GM12891 (cell line): ENCODE results near the gene GEMIN8.

ENCODE experiments used
- DNase-seq: peaks from one replicate; pipeline ENCODE4 v3.0.0; 2011; ENCODE audit warnings: low spot score; ENCODE audit not compliant: insufficient read length
- FAIRE-seq: peaks from 2 replicates; lab custom pipeline; 2011; peaks lifted over from hg19 to GRCh38; lab: Jason Lieb, UNC
- PAX5 ChIP-seq: IDR thresholded peaks from 2 replicates; pipeline ENCODE4 v1.6.1; 2011; ENCODE audit warnings: low read length, moderate library complexity, mild to moderate bottlenecking; ENCODE audit not compliant: insufficient read depth, severe bottlenecking
- POLR2A ChIP-seq: IDR thresholded peaks from 2 replicates; pipeline ENCODE4 v1.6.1; 2011; ENCODE audit warnings: low read depth, low read length, control low read depth
- POLR2AphosphoS5 ChIP-seq: IDR thresholded peaks from 2 replicates; pipeline ENCODE4 v1.6.1; 2011; ENCODE audit warnings: low read depth, low read length, control low read depth
- POU2F2 ChIP-seq: IDR thresholded peaks from 2 replicates; pipeline ENCODE4 v1.6.1; 2011; ENCODE audit warnings: low read depth, mild to moderate bottlenecking, control low read depth, low read length, moderate library complexity
- SPI1 ChIP-seq: IDR thresholded peaks from 2 replicates; pipeline ENCODE4 v1.6.1; 2011; ENCODE audit warnings: low read depth, low read length, control low read depth
- TAF1 ChIP-seq: IDR thresholded peaks from 2 replicates; pipeline ENCODE4 v1.6.1; 2011; ENCODE audit warnings: low read depth, low read length, control low read depth

Gene GEMIN8

GRCh38 chrX:14043209-14043608, 13.5 kb upstream of the GEMIN8 start:
- TF ChIP-seq POU2F2: no peak
- TF ChIP-seq POLR2A: no peak
- no peak for TF ChIP-seq PAX5
- TF ChIP-seq TAF1: no peak
- TF ChIP-seq POLR2AphosphoS5: no peak
- FAIRE-seq: no peak
- DNase-seq: no peak

- no peak for DNase-seq
- FAIRE-seq: peak; percentile 91
- TF ChIP-seq POU2F2 (no peak), PAX5 (no peak), TAF1 (no peak), SPI1 (peak; percentile 42), POLR2AphosphoS5 (no peak), POLR2A (no peak)
These were observed 9.7 kb upstream of the GEMIN8 start for GRCh38 chrX:14039344-14039743.

GRCh38 chrX:14038375-14039085, 8.8 kb upstream of the GEMIN8 start:
- DNase-seq (no peak), FAIRE-seq (peak; percentile 55)
- TF ChIP-seq SPI1 (no peak), TAF1 (no peak), PAX5 (no peak), POU2F2 (no peak), POLR2AphosphoS5 (no peak), POLR2A (no peak)

DNA sequence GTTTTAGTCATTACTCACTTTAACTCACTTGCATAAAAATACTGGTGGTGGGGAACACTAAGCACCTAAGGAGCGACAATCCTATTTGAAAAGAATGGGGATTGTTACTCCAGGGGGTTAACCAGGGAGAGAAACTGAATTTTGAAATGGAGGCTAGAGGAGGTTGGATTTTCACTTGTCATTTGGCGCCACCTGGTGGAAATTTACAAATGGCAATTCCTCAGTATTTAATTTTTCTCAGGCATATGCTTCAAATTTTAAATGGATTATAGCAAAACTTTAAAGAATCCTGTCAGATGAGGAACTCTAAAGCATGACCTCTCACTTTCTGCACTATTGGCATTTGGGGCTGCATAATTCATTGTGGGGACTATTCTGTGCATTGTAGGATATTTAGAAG, 2.7 kb upstream of the GEMIN8 start:
- no peak for TF ChIP-seq POU2F2
- TF ChIP-seq PAX5: no peak
- TF ChIP-seq TAF1: no peak
- no peak for TF ChIP-seq SPI1
- no peak for TF ChIP-seq POLR2A
- TF ChIP-seq POLR2AphosphoS5: no peak
- DNase-seq (no peak), FAIRE-seq (peak; percentile 70)

- no peak for TF ChIP-seq TAF1
- TF ChIP-seq PAX5: no peak
- TF ChIP-seq POLR2A: no peak
- no peak for TF ChIP-seq POLR2AphosphoS5
- DNase-seq (no peak), FAIRE-seq (no peak)
These were observed 460 bp upstream of the GEMIN8 start for GRCh38 chrX:14030174-14030530.

- FAIRE-seq: no peak
- no peak for DNase-seq
These were observed 660 bp downstream of the GEMIN8 start for GRCh38 chrX:14029039-14029424.

GRCh38 chrX:14028473-14028872, 1.2 kb downstream of the GEMIN8 start:
- peak; percentile 16 for FAIRE-seq
- TF ChIP-seq PAX5 (no peak), POLR2A (no peak), POU2F2 (no peak), TAF1 (no peak), POLR2AphosphoS5 (no peak), SPI1 (no peak)
- DNase-seq: no peak

More at GRCh38 chrX:14029039-14029424, 660 bp downstream of the GEMIN8 start:
- no peak for TF ChIP-seq POU2F2
- no peak; the same call in 1 of the 2 replicates for TF ChIP-seq TAF1
- no peak for TF ChIP-seq SPI1
- no peak for TF ChIP-seq PAX5
- no peak for TF ChIP-seq POLR2AphosphoS5
- TF ChIP-seq POLR2A: no peak

- TF ChIP-seq POU2F2: no peak
- no peak for TF ChIP-seq TAF1
- TF ChIP-seq SPI1: 0 out of 2 replicates have a peak, but pooled peaks have one; percentile 13
- TF ChIP-seq POLR2AphosphoS5: no peak
- no peak for TF ChIP-seq POLR2A
- no peak for TF ChIP-seq PAX5
- peak; percentile 41 for FAIRE-seq
- DNase-seq: no peak
These were observed 2.1 kb downstream of the GEMIN8 start for GRCh38 chrX:14027511-14028019.

- no peak for FAIRE-seq
- TF ChIP-seq SPI1: no peak
- no peak for TF ChIP-seq POLR2AphosphoS5
- no peak for TF ChIP-seq POU2F2
- no peak for TF ChIP-seq PAX5
- no peak for TF ChIP-seq POLR2A
- no peak for TF ChIP-seq TAF1
- DNase-seq: no peak
These were observed 2.7 kb downstream of the GEMIN8 start for GRCh38 chrX:14027036-14027435.

- no peak for DNase-seq
- FAIRE-seq: no peak
These were observed 3.6 kb downstream of the GEMIN8 start for GRCh38 chrX:14026121-14026520.

More at GRCh38 chrX:14026121-14026520, 3.6 kb downstream of the GEMIN8 start:
- TF ChIP-seq POLR2A (no peak), TAF1 (no peak), SPI1 (no peak), PAX5 (no peak), POLR2AphosphoS5 (no peak), POU2F2 (no peak)
